Left lung (tissue), 10 donors: ENCODE measurements around the gene KIF16B. TPM values are rescaled to one million over a fixed set of nuclear protein-coding genes. Genes with fewer than 3 reads are reported as not detected.

Experiments
- ATAC-seq: fragments of 200-7000 bp; cut with Tn5 transposase; one replicate; pipeline ENCODE4 v1.9.1; 2020; ENCODE audit warnings: moderate library complexity
- DNase-seq, 4 donors: peaks; one replicate each; pipeline ENCODE4 v3.0.0-alpha.2; 2013 to 2020
- H3K27ac ChIP-seq, 2 donors: fragments of 200-600 bp; sonication (generic) in 1 of 2; one replicate each; pipeline versions ENCODE4 v1.5.0 to v1.8.0; 2020 to 2021
- H3K27me3 ChIP-seq, 2 donors: fragments of 200-600 bp; sonication (generic) in 1 of 2; one replicate each; pipeline versions ENCODE4 v1.5.0 to v1.8.0; 2020 to 2021
- H3K36me3 ChIP-seq, 2 donors: fragments of 200-600 bp; sonication (generic) in 1 of 2; one replicate each; pipeline versions ENCODE4 v1.5.0 to v1.8.0; 2020 to 2021
- H3K4me1 ChIP-seq, 2 donors: fragments of 200-600 bp; one replicate each; pipeline ENCODE4 v1.8.0; 2021
- H3K4me3 ChIP-seq, 2 donors: fragments of 200-600 bp; sonication (generic) in 1 of 2; one replicate each; pipeline versions ENCODE4 v1.5.0 to v1.8.0; 2020 to 2021; ENCODE audit warnings: mild to moderate bottlenecking in 1 of 2
- H3K9me3 ChIP-seq, 2 donors: fragments of 200-600 bp; sonication (generic) in 1 of 2; one replicate each; pipeline versions ENCODE4 v1.5.0 to v1.8.0; 2020 to 2021
- CTCF ChIP-seq, 2 donors: fragments of 200-600 bp; sonication (generic) in 1 of 2; IDR thresholded peaks; one replicate each; pipeline versions ENCODE4 v1.5.0 to v1.8.0; 2021; ENCODE audit warnings: antibody characterized with exemption in 2 of 2
- intact Hi-C, 2 donors: fragments of 100-400 bp; cut with DNase I; formaldehyde crosslinking; loops; one replicate each; pipeline versions ENCODE4 v1.11.2 to v1.14.2; 2022
- polyA plus RNA-seq, 6 donors: library from polyadenylated mRNA; unstranded; fragments of 120-200 nt; gene quantifications; one replicate each; pipeline ENCODE4 v1.2.1, GENCODE V29; 2013; ENCODE audit not compliant: insufficient read length in 6 of 6
- total RNA-seq, 2 donors: library from RNA; stranded (reverse); fragmentation: NEBNext Ultra II Directional; extraction: Animal tissue kit (Norgen Biotek cat#: 25700); gene quantifications; one replicate each; pipeline ENCODE4 v1.2.1, GENCODE V29; 2021
- donor health status: DM: no; HTN: yes; CAD: no.
- donor health status: DM: no; HTN: no; CAD: no.

Gene KIF16B
- total and polyA plus RNA-seq, 8 donors: 9.1 to 23.8 (median 12.8) TPM

GRCh38 chr20:16243470-16243869, 329.8 kb downstream of the KIF16B start:
- no peak for DNase-seq
- no peak for TF ChIP-seq CTCF (IDR thresholded peaks at IDR 0.05)
- no peaks in the 10 kb centered on the region for H3K27me3 ChIP-seq
- H3K27ac ChIP-seq: no peak overlapping the region
- H3K36me3 ChIP-seq: no peaks in the 10 kb centered on the region
- no peak overlapping the region for H3K4me3 ChIP-seq
- intact Hi-C loops: no loop called here
- H3K4me1 ChIP-seq: no peaks in the 10 kb centered on the region
- H3K9me3 ChIP-seq: peaks cover 0 to 22% of the 10 kb centered on the region in 2 donors
- ATAC-seq: no peak

GRCh38 chr20:16241911-16242310, 331.3 kb downstream of the KIF16B start:
- intact Hi-C loops: no loop called here
- Histone ChIP-seq H3K4me1 (no peaks in the 10 kb centered on the region), H3K27me3 (no peaks in the 10 kb centered on the region), H3K27ac (no peak overlapping the region), H3K9me3 (peaks cover 0 to 35% of the 10 kb centered on the region in 2 donors), H3K4me3 (no peak overlapping the region), H3K36me3 (no peaks in the 10 kb centered on the region)
- DNase-seq (no peak), ATAC-seq (no peak)
- no peak for TF ChIP-seq CTCF (IDR thresholded peaks at IDR 0.05)

- no peak for TF ChIP-seq CTCF (IDR thresholded peaks at IDR 0.05)
- H3K27me3 ChIP-seq: no peaks in the 10 kb centered on the region
- intact Hi-C loops: no loop called here
- H3K9me3 ChIP-seq: peaks cover 0 to 35% of the 10 kb centered on the region in 2 donors
- no peaks in the 10 kb centered on the region for H3K36me3 ChIP-seq
- no peak overlapping the region for H3K27ac ChIP-seq
- no peak for ATAC-seq
- no peak overlapping the region for H3K4me3 ChIP-seq
- no peaks in the 10 kb centered on the region for H3K4me1 ChIP-seq
- no peak for DNase-seq
Measured at GRCh38 chr20:16240355-16240754, 332.9 kb downstream of the KIF16B start.

GRCh38 chr20:16236589-16237241, 336.5 kb downstream of the KIF16B start:
- H3K27ac ChIP-seq: no peak overlapping the region
- TF ChIP-seq CTCF (IDR thresholded peaks at IDR 0.05): no peak
- no peaks in the 10 kb centered on the region for H3K4me1 ChIP-seq
- ATAC-seq: no peak
- no peak overlapping the region for H3K4me3 ChIP-seq
- intact Hi-C loops: no loop called here
- no peaks in the 10 kb centered on the region for H3K36me3 ChIP-seq
- H3K9me3 ChIP-seq: peaks cover 0 to 35% of the 10 kb centered on the region in 2 donors
- no peaks in the 10 kb centered on the region for H3K27me3 ChIP-seq
- DNase-seq: no peak

- no peak overlapping the region for H3K27ac ChIP-seq
- TF ChIP-seq CTCF (IDR thresholded peaks at IDR 0.05): no peak
- ATAC-seq (no peak), DNase-seq (no peak)
- H3K4me1 ChIP-seq: no peaks in the 10 kb centered on the region
- no peaks in the 10 kb centered on the region for H3K27me3 ChIP-seq
- no peak overlapping the region for H3K4me3 ChIP-seq
- H3K9me3 ChIP-seq: no peaks in the 10 kb centered on the region
- H3K36me3 ChIP-seq: no peaks in the 10 kb centered on the region
- intact Hi-C loops: no loop called here
Measured at GRCh38 chr20:16230402-16230801, 342.8 kb downstream of the KIF16B start.
